Esophagus muscularis mucosa (tissue), 4 donors: ENCODE results near the gene NFASC.

Experiments
- EP300 ChIP-seq: sonication (generic); formaldehyde crosslinking; IDR thresholded peaks from one replicate; pipeline ENCODE4 v1.6.1; 2017; ENCODE audit warnings: antibody characterized with exemption
- POLR2A ChIP-seq: fragments of 450-650 bp; IDR thresholded peaks from one replicate; pipeline ENCODE4 v1.6.1; 2017; ENCODE audit warnings: antibody characterized with exemption, moderate library complexity, mild to moderate bottlenecking, low read depth
- TF ChIP-seq, protein P1 (sequence below), 3 experiments: fragments of 200-600 bp in 2 of 3; fragments of 450-650 bp in 1 of 3; sonication (generic) in 2 of 3; IDR thresholded peaks; one replicate each; pipeline ENCODE4 v1.5.1; 2017 to 2019; ENCODE audit warnings: antibody characterized with exemption in 3 of 3, mild to moderate bottlenecking in 2 of 3, moderate library complexity in 1 of 3

DNA sequence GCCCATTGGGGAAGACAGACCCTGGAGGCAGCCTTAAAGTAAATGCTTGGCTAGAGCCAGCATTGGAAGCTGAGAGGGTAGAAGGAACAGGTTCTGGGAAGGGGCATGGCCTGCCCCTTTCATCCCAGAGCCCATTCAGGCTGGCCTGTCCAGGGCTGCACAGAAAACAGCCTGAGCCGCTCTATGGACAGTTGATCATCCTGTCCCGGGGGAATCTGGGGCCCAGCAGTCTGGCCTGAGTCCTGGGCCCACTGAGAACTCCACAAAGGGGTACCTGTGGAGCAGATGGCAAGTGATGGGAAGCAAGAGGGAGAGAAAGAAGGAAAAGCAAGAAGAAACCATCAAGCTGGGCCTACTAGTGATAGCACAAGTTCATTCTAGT lies 200.4 kb downstream of the NFASC start:
- TF ChIP-seq, protein P1, sequence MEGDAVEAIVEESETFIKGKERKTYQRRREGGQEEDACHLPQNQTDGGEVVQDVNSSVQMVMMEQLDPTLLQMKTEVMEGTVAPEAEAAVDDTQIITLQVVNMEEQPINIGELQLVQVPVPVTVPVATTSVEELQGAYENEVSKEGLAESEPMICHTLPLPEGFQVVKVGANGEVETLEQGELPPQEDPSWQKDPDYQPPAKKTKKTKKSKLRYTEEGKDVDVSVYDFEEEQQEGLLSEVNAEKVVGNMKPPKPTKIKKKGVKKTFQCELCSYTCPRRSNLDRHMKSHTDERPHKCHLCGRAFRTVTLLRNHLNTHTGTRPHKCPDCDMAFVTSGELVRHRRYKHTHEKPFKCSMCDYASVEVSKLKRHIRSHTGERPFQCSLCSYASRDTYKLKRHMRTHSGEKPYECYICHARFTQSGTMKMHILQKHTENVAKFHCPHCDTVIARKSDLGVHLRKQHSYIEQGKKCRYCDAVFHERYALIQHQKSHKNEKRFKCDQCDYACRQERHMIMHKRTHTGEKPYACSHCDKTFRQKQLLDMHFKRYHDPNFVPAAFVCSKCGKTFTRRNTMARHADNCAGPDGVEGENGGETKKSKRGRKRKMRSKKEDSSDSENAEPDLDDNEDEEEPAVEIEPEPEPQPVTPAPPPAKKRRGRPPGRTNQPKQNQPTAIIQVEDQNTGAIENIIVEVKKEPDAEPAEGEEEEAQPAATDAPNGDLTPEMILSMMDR (IDR thresholded peaks at IDR 0.05), result no peak
- TF ChIP-seq POLR2A (no peak), EP300 (no peak)
